CD4-positive, alpha-beta T cell treated with Interleukin-10 for 1 hour (primary cell): ENCODE results near the gene GRIA4.

ENCODE experiments used
- DNase-seq: peaks from one replicate; pipeline ENCODE4 v3.0.0-alpha.2; 2020

GRIA4 gene

GRCh38 chr11:105641433-105641832 is 31.6 kb downstream of the GRIA4 start:
- no peak for DNase-seq

DNA sequence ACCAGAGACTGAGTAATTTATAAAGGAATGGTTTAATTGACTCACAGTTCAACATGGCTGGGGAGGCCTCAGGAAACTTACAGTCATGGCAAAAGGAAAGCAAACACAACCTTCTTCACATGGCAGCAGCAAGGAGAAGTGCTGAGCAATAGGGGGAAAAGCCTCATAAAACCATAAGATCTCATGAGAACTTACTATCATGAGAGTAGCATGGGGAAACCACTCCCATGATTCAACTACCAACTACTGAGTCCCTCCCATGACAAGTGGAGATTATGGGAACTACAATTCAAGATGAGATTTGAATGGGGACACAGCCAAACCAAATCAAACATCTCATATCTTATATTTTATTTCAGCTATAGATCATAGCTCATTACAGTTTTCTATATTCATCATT is 33.0 kb downstream of the GRIA4 start:
- no peak for DNase-seq

- DNase-seq = no peak
Measured at GRCh38 chr11:105644839-105645573, 35.1 kb downstream of the GRIA4 start.

DNA sequence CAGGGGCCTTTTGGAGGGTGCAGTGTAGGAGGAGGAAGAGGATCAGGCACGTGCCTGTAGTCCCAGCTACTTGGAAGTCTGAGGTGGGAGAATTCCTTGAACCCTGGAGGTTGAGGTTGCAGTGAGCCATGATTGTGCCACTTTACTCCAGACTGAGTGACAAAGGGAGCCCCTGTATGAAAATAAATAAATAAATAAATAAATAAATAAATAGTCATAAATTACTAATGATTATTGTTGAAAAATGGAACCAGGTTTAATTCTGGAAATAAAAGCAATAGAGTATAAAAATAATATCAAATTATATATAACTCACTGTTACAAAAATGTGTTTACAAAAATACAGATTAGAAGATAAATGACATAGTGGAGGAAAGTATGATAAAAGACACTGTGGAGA is 37.9 kb downstream of the GRIA4 start:
- DNase-seq = no peak

- no peak for DNase-seq
Measured at GRCh38 chr11:105648762-105649161, 38.9 kb downstream of the GRIA4 start.

DNA sequence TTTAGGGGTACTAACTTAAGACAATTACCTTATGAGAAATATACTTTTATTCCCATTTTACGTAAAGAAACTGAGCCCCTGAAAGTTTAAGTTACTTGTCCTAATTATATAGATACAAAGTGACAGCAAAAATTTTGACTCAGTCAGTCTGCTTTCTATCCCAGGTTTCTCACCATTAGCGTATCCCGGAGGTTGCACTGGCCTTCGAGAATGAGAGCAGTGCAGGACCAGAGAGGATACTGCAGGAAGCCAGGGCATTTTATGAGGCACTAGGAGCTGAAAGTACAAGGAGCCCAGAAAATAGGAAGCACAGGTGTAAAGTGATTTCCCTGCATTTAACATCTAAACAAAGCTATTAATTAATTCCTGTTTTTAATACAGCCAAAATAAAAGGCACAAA is 55.4 kb downstream of the GRIA4 start:
- DNase-seq = no peak

DNA sequence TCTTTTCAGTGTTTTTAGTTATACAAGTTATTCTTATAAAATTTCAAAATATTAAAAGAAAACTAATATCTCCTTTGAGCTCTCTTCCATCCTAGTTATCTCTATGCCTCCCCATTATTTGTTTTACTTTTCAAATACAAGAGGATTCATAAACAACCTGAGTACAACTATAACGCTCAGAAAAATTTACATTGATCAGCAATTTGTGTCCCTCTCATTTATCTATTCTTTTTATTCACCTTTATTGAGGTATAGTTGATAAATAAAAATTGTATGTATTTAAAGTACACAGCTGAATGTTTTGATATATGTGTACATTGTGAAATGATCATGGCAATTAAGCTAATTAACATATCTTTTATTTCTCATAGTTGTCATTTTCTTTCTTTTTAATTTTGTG is 57.6 kb downstream of the GRIA4 start:
- no peak for DNase-seq

- DNase-seq = no peak
Measured at GRCh38 chr11:105670811-105671210, 60.9 kb downstream of the GRIA4 start.

DNA sequence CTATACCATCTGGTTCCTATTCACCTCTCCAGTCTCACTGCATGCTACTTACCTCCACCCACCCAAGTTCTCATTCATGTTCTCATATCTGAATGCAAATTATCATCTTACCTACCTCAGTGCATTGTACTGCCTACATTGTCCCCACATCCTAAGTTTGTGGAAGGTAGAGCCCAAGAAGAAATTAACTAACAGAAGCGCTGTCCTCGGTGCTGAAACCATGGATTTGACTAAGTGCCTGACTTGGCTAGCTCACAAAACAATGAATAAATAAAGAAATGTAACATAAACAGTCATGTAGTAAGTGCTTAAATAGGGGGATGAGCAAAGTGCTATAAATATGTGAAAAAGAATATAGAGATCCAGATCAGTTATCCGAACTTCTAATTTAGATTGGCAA is 63.2 kb downstream of the GRIA4 start:
- DNase-seq = no peak

- no peak for DNase-seq
Measured at GRCh38 chr11:105689631-105690030, 79.8 kb downstream of the GRIA4 start.

DNA sequence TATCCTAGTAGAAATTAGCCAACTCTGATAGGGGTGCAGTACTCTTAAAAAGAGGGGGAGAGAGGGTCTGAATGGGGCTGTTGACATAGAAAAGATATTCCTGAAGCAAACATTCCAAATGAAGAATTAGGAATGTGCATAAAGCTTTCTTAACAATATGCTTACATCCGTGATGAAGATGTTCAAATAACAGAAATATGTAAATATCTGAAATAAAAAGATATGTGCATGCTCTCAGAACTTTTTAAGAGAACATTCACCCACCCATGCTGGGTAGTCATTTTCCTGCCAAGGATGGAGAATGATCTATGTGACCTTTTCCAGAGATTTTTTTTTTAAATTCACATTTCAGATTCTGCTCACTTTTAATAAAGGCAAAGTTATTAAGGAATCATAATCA is 80.6 kb downstream of the GRIA4 start:
- no peak for DNase-seq

DNA sequence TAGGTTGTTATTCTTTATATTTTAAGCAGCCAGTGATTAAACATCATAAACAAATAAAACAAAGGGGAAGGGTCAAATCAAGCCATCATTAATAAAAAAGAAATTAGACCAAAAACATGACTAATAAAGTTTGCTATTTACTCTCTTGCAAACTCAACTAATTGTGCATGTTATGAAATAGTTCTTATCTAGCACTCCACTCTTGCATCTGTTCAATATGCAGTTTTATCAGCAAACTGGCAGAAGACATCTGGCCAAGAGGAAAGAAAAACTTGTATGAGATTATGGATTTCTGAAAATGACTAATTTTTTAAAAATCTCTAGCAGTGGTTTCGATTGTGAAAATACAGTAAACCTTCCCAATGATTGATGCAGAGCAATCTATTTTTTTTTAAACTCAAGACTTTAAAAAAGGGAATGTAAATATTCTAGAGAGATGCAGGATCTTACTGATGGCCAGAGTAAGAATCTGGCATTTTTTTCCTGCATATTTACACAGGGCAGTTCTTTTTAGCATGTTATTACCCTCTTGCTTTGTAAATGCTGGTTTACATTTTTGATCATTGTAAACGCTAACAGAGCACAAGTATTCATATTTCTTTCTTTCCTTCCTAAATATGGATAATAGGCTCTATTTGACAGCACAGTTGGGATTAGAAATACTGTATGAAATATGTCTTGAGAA is 83.3 kb downstream of the GRIA4 start:
- no peak for DNase-seq

GRCh38 chr11:105696000-105696399 is 86.1 kb downstream of the GRIA4 start:
- DNase-seq = no peak

DNA sequence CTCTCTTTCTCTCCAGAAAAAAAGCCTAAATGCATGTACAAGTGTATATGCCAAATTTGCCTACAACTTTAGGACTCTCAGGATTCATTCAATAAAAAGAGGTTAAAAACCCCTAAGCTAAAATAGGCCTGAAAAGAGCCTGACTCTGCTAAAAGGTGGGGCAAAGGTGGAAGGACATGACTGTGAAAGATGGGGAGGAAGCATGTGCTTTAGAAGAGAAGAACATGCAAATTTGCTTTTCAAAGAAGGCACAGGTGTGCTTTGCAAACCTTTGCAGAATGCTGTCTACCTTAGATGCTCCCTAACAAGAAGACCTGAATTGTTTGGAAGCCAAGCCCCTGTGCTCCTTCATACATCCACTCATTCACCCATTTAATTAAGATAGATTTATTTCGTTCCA is 87.4 kb downstream of the GRIA4 start:
- DNase-seq = no peak

DNA sequence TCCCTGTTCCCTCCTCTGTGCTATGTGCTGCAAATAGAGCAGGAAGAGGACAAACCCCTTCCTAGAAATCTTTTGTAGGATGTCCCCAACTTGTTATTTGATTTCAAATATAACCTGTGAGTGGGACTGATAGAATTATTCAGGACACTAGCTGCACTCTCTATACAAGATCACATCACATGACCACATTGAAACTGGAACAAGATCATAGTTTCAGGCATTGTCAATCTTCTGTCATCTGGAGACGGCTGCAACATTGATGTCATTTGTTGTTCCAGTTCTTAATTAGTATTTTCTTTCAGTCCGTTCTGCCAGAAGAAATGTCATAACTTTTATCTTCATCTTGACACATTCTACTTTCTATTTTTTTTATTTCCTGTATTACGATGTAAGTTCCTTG is 89.3 kb downstream of the GRIA4 start:
- DNase-seq = no peak

DNA sequence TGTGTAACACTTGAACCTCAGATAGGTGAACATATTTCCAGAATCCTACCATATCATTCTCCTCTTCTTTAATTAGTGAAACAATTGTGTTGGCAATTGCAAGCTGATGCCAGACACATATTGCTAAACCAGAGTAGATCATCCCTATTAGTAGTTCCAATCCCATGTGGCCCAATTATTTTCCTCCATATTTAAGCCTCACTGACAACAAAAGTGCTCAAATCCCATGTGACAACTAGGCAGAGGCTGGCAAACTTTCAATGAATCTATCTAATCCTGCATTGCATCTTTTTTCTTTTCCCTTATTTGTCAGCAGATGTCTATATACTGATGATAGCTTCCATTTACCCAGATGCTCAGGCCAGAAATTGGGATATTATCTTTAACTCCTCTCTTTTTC is 90.4 kb downstream of the GRIA4 start:
- DNase-seq = no peak

DNA sequence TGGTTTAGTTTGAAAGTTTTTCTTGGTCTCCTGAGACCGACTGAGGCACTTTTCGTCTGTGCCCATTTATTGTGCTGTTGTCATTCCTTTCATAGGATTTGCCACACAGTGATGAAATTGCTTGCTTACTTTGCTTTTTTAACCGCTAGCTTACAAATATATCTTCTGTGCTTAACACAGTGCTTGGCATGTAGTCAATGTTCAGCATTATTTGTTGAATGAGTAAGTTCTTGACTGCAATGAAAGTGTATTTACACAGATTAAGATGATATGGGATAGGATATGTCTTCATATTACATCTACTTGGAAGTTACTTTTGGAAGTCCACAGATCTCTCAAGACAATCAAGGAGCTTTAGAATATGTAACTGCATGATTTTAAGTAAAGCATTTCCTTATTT is 91.2 kb downstream of the GRIA4 start:
- no peak for DNase-seq

- DNase-seq = no peak
Measured at GRCh38 chr11:105705786-105706530, 96.1 kb downstream of the GRIA4 start.

DNA sequence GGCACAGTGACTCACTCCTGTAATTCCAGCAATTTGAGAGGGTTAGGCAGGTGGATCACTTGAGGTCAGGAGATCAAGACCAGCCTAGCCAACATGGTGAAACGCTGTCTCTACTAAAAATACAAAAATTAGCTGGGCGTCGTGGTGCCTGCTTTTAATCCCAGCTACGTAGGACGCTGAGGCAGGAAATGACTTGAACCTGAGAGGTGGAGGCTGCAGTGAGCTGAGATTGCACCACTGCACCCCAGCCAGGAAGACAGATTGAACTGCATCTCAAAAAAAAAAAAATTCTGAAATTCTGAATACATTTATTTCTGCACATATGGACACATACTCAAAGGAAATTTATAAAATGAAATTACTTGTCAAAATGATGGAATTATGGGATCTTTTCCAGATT is 103.2 kb downstream of the GRIA4 start:
- no peak for DNase-seq

GRCh38 chr11:105713696-105714095 is 103.8 kb downstream of the GRIA4 start:
- no peak for DNase-seq

DNA sequence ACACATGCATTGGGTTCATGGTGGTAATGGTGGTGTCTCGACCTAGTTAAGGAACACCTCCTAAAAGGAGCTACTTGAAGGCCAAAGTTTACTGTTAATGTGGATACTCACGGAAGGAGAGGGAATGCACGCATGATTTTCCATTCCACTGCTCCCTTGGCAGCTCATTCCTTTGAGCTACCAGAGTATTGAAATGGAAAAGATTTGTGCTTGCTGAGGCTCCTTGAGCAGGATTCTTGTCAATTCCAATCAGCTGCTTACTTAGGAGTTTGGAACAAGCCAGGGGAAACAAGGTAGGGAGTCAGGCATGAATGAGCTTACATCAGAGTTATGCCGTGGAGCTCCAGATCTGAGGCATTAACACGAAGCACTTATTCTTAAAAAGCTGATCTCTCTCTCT is 108.8 kb downstream of the GRIA4 start:
- no peak for DNase-seq

GRCh38 chr11:105719073-105719822 is 109.4 kb downstream of the GRIA4 start:
- no peak for DNase-seq

DNA sequence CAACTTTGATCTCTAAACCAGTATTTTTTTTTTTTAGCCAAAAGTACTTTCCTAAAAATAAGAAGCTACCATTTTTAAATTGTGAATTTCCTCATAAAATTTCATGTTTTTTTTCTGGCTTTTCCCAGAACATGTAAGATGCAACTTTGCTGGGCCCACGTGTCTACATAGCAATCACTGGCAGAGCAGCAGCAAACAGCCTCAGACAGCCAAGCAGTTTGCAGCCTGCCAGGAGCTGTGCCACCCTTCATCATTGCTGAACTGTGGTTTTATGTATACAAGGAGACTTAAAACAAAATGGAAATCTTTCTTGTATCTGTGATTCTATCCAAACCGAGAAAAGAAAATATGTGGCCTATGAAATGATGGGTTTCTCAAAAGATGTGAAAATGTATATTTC is 110.2 kb downstream of the GRIA4 start:
- no peak for DNase-seq
